SU-DHL-6 (cell line): ENCODE measurements around the gene ELMO2.

Experiments
- H2AFZ ChIP-seq: fragments of 200-600 bp; sonication (generic); 2 replicates; pipeline ENCODE4 v1.6.1; 2014; ENCODE audit warnings: low read depth, mild to moderate bottlenecking, moderate library complexity, mixed read lengths, antibody characterized with exemption, low read length; ENCODE audit not compliant: severe bottlenecking
- H3F3A ChIP-seq: fragments of 200-600 bp; shearing (Covaris generic); 2 replicates; pipeline ENCODE4 v1.6.0; 2016; ENCODE audit warnings: antibody characterized with exemption, mild to moderate bottlenecking; ENCODE audit not compliant: insufficient read depth
- H3K27ac ChIP-seq: fragments of 200-600 bp; sonication (generic); 2 replicates; pipeline ENCODE4 v1.5.1; 2016; ENCODE audit warnings: low read depth, mild to moderate bottlenecking, low read length, moderate library complexity, mixed read lengths
- H3K27me3 ChIP-seq: fragments of 200-600 bp; sonication (generic), shearing (Covaris generic); 2 replicates; pipeline ENCODE4 v1.6.0; 2014; ENCODE audit warnings: mild to moderate bottlenecking, low read length
- H3K36me3 ChIP-seq: fragments of 200-600 bp; sonication (generic); 2 replicates; pipeline ENCODE4 v1.6.1; 2014; ENCODE audit warnings: mild to moderate bottlenecking, low read length, mixed read lengths
- H3K4me2 ChIP-seq: fragments of 300-600, 200-600 bp; shearing (Covaris generic), sonication (generic); 2 replicates; pipeline ENCODE4 v1.6.0; 2014; ENCODE audit warnings: low read length, low read depth, mild to moderate bottlenecking; ENCODE audit not compliant: poor library complexity, severe bottlenecking
- H3K4me3 ChIP-seq: fragments of 200-600 bp; sonication (generic); 2 replicates; pipeline ENCODE4 v1.5.1; 2014; ENCODE audit warnings: antibody characterized with exemption, low read length, mild to moderate bottlenecking, mixed read lengths; ENCODE audit not compliant: insufficient read depth, poor library complexity, severe bottlenecking
- H3K79me2 ChIP-seq: fragments of 200-600 bp; sonication (generic); 2 replicates; pipeline ENCODE4 v1.6.1; 2014; ENCODE audit warnings: mild to moderate bottlenecking, low read length, moderate library complexity; ENCODE audit not compliant: insufficient read depth
- H3K9ac ChIP-seq: fragments of 200-600 bp; sonication (generic); 2 replicates; pipeline ENCODE4 v1.7.0; 2014; ENCODE audit warnings: mild to moderate bottlenecking, low read length
- H3K9me2 ChIP-seq: fragments of 200-600 bp; sonication (generic); replicated peaks from 2 replicates; pipeline ENCODE4 v1.6.1; 2014; ENCODE audit warnings: low read length; ENCODE audit not compliant: insufficient read depth
- H3K9me3 ChIP-seq: fragments of 200-600 bp; sonication (generic); 2 replicates; pipeline ENCODE4 v1.6.1; 2014; ENCODE audit warnings: low read length, mixed read lengths; ENCODE audit not compliant: insufficient read depth
- H4K20me1 ChIP-seq: fragments of 200-600 bp; sonication (generic); 2 replicates; pipeline ENCODE4 v1.6.1; 2014; ENCODE audit warnings: low read depth, mild to moderate bottlenecking, antibody characterized with exemption, low read length, moderate library complexity, mixed read lengths
- EZH2phosphoT487 ChIP-seq: fragments of 200-600 bp; sonication (generic), shearing (Covaris generic); conservative IDR thresholded peaks from 2 replicates; pipeline ENCODE4 v1.6.1; 2018; ENCODE audit warnings: mild to moderate bottlenecking, antibody characterized with exemption, low read length, moderate library complexity, mixed read lengths
- TF ChIP-seq, protein P1 (sequence below): fragments of 200-600 bp; sonication (generic); IDR thresholded peaks from one replicate; pipeline ENCODE4 v1.5.1; 2017; ENCODE audit warnings: antibody characterized with exemption, mild to moderate bottlenecking, low read length, moderate library complexity; ENCODE audit not compliant: insufficient read depth, poor library complexity, severe bottlenecking

ELMO2 gene

DNA sequence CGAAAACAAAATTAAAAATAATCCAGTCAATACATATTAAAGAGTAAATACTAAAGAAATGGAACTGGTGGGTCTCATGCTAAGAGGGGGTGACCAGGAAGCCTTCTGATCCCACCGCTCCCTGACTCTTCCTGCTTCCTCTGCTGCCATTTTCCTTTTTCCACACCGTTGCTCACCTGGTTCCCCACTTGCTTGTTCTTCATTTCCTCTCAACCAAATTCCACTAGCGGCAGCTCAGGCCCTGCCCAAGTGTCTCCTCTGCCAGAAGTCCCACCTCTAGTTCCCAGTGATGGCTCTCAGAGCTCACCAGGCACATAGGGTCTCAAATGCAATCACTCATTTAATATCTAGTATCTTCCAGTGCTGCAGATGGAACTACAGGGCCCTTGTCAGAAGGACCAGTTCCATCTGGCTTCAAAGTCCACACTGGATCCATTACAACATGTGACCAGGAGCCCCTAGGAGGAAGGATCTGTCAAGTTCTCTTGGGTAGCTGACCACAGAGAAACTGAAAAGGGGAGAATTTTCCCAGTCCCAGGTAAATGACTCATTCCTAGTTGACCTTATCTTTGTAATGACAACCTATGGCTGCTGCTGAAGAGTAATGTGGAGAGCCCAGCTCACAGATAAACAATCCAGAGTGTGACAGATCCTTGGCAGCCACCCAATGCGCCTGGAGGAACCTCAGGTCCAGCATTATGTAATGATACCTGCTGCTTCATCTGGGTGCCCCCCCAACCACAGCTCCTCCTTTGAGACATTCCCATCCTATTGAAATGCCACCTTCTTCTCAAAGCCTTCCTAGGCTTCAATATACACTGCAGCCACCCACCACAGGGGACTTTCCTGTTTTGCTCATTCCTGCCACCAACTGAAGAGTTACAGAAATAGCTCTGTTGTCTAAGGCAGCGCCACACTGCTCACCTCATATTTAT, 38.2 kb downstream of the ELMO2 start:
- Histone ChIP-seq H3K27me3 (no peaks in the 10 kb centered on the region), H3K79me2 (peaks cover 6% of the 10 kb centered on the region), H3K4me2 (no peak overlapping the region), H3K4me3 (no peak overlapping the region), H3K9ac (no peak overlapping the region), H4K20me1 (no peaks in the 10 kb centered on the region; the same call in 1 of the 2 replicates), H3K27ac (no peak overlapping the region), H3K9me3 (no peaks in the 10 kb centered on the region), H2AFZ (no peak overlapping the region), H3K9me2 (no peaks in the 10 kb centered on the region), H3F3A (no peaks in the 10 kb centered on the region), H3K36me3 (no peaks in the 10 kb centered on the region)
- no peak for TF ChIP-seq EZH2phosphoT487
- TF ChIP-seq, protein P1, sequence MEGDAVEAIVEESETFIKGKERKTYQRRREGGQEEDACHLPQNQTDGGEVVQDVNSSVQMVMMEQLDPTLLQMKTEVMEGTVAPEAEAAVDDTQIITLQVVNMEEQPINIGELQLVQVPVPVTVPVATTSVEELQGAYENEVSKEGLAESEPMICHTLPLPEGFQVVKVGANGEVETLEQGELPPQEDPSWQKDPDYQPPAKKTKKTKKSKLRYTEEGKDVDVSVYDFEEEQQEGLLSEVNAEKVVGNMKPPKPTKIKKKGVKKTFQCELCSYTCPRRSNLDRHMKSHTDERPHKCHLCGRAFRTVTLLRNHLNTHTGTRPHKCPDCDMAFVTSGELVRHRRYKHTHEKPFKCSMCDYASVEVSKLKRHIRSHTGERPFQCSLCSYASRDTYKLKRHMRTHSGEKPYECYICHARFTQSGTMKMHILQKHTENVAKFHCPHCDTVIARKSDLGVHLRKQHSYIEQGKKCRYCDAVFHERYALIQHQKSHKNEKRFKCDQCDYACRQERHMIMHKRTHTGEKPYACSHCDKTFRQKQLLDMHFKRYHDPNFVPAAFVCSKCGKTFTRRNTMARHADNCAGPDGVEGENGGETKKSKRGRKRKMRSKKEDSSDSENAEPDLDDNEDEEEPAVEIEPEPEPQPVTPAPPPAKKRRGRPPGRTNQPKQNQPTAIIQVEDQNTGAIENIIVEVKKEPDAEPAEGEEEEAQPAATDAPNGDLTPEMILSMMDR, result no peak

DNA sequence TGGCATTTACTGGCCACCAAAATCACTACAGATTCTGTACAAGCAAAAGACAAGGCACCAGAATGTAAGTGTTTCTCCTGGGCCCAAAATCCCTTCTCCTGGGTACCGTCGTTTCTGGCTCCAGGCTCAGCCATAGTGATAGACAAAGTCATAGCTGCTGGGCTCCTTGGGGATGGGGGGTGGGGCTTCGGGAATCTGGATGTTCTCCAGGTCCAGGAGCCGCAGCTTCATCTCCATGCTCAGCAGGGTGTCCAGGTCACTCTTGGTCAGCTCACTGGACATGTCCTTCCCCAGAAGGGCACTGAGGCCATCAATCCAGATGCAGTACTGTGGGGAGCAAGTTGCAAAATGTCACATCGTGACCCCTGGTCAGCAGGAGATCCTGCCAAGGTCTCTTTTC, 39.2 kb downstream of the ELMO2 start:
- Histone ChIP-seq H4K20me1 (no peaks in the 10 kb centered on the region; the same call in 1 of the 2 replicates), H3K79me2 (peaks cover 16% of the 10 kb centered on the region), H3K36me3 (no peaks in the 10 kb centered on the region), H3K4me3 (no peak overlapping the region), H3K9me2 (no peaks in the 10 kb centered on the region), H3F3A (no peaks in the 10 kb centered on the region), H3K9me3 (no peaks in the 10 kb centered on the region), H3K4me2 (no peak overlapping the region), H3K27me3 (no peaks in the 10 kb centered on the region), H3K9ac (no peak overlapping the region), H2AFZ (no peak overlapping the region), H3K27ac (no peak overlapping the region)
- TF ChIP-seq, protein P1, result no peak
- no peak for TF ChIP-seq EZH2phosphoT487

DNA sequence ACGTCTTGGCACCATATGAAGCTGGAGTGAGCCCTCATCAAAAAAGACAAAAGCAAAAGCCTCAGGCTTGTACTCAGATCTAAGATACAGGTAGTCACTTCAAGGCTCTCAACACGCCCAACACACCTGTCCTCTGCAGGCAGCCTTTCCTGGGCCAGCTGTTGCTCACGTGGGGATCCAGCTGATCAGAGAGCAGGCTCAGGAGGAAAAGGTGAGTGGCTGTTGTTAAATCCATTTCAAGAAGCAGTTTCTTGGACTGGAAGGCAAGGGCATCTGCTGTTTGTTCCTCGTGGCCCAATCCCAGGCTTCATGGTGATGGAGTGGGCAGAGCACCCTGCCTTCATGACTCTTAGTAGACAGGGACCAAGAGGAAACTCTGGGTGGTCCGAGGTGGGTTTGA, 39.6 kb downstream of the ELMO2 start:
- no peak overlapping the region for H3K9ac ChIP-seq
- no peak overlapping the region for H3K4me3 ChIP-seq
- no peaks in the 10 kb centered on the region for H3K27me3 ChIP-seq
- no peaks in the 10 kb centered on the region for H3K9me2 ChIP-seq
- H3F3A ChIP-seq, result no peaks in the 10 kb centered on the region
- H4K20me1 ChIP-seq, result no peaks in the 10 kb centered on the region; the same call in 1 of the 2 replicates
- H3K4me2 ChIP-seq, result no peak overlapping the region
- TF ChIP-seq EZH2phosphoT487, result no peak
- TF ChIP-seq, protein P1, result no peak
- H3K79me2 ChIP-seq, result peaks cover 17% of the 10 kb centered on the region
- no peak overlapping the region for H3K27ac ChIP-seq
- no peaks in the 10 kb centered on the region for H3K9me3 ChIP-seq
- H2AFZ ChIP-seq, result no peak overlapping the region
- H3K36me3 ChIP-seq, result no peaks in the 10 kb centered on the region
